Sigmoid colon (tissue), 7 donors: ENCODE data around the gene CNGB1. TPM values are rescaled to one million over a fixed set of nuclear protein-coding genes. Genes with fewer than 3 reads are reported as not detected.

Experiments used
- DNase-seq: peaks from one replicate; pipeline ENCODE4 v3.0.0-alpha.2; 2019
- H3K27ac ChIP-seq, 4 donors: fragments of 200-600 bp; sonication (generic); one replicate each; pipeline ENCODE4 v1.5.1; 2016 to 2019; ENCODE audit warnings: mild to moderate bottlenecking in 1 of 4
- H3K27me3 ChIP-seq, 3 donors: fragments of 200-600 bp; sonication (generic); one replicate each; pipeline ENCODE4 v1.5.1; 2019; ENCODE audit warnings: mild to moderate bottlenecking in 1 of 3
- H3K36me3 ChIP-seq, 4 donors: fragments of 200-600 bp; sonication (generic); one replicate each; pipeline ENCODE4 v1.5.1; 2016 to 2019
- H3K4me1 ChIP-seq, 4 donors: fragments of 200-600 bp; sonication (generic); one replicate each; pipeline ENCODE4 v1.5.1; 2017 to 2019
- H3K4me3 ChIP-seq, 4 donors: fragments of 200-600 bp; sonication (generic); one replicate each; pipeline ENCODE4 v1.5.1; 2017 to 2019; ENCODE audit warnings: mild to moderate bottlenecking in 2 of 4, moderate library complexity in 1 of 4
- H3K9me3 ChIP-seq, 4 donors: fragments of 200-600 bp in 3 of 4; sonication (generic) in 3 of 4; one replicate each; pipeline versions ENCODE4 v1.5.1 to v1.6.1; 2013 to 2019
- CTCF ChIP-seq, 4 experiments: fragments of 450-650 bp in 3 of 4; fragments of 200-600 bp in 1 of 4; IDR thresholded peaks; one replicate each; pipeline ENCODE4 v1.5.1; 2016 to 2019; ENCODE audit warnings: antibody characterized with exemption in 4 of 4, mild to moderate bottlenecking in 3 of 4, moderate library complexity in 2 of 4
- EP300 ChIP-seq, 4 donors: sonication (generic); formaldehyde crosslinking; IDR thresholded peaks; one replicate each; pipeline ENCODE4 v1.6.1; 2017; ENCODE audit warnings: antibody characterized with exemption in 4 of 4
- POLR2A ChIP-seq, 2 donors: fragments of 450-650 bp; IDR thresholded peaks; one replicate each; pipeline ENCODE4 v1.6.1; 2016; ENCODE audit warnings: antibody characterized with exemption in 2 of 2, mild to moderate bottlenecking in 2 of 2, moderate library complexity in 2 of 2
- POLR2AphosphoS5 ChIP-seq, 4 donors: sonication (generic); formaldehyde crosslinking; IDR thresholded peaks; one replicate each; pipeline ENCODE4 v1.6.1; 2017; ENCODE audit warnings: antibody characterized with exemption in 4 of 4
- WGBS, 2 donors: extraction: QIAGEN DNeasy Blood & Tissue Kit; methylation state at CpG; one replicate each; pipeline ENCODE4 v1.1.7; 2013; 5-methylcytosine and 5-hydroxymethylcytosine counted together
- intact Hi-C: fragments of 100-400 bp; cut with DNase I; formaldehyde crosslinking; loops from one replicate; pipeline ENCODE4 v1.15.1; 2023
- polyA plus RNA-seq, 3 donors: library from polyadenylated mRNA; stranded (reverse); fragments of 200-250 nt; gene quantifications; one replicate each; pipeline ENCODE4 v1.2.3, GENCODE V29; 2013
- total RNA-seq, 4 donors: library from RNA; depleted of rRNA; stranded (reverse); fragments of >200 nt; gene quantifications; one replicate each; pipeline ENCODE4 v1.1.0, GENCODE V29; 2016
- donor health status: healthy with polysubstance abuse.
- donor health status: Bipolar disorder and iron deficiency.
- donor health status: healthy.

CNGB1 gene
- total and polyA plus RNA-seq, 7 donors = 0.70 to 13.0 (median 1.4) TPM; not detected in 3

GRCh38 chr16:57892041-57892440 lies 78.9 kb downstream of the CNGB1 start:
- Histone ChIP-seq H3K4me1 (no peaks in the 10 kb centered on the region), H3K27ac (no peak overlapping the region), H3K27me3 (no peaks in the 10 kb centered on the region), H3K36me3 (no peaks in the 10 kb centered on the region), H3K9me3 (no peaks in the 10 kb centered on the region), H3K4me3 (no peak overlapping the region)
- no peak for TF ChIP-seq EP300 (IDR thresholded peaks at IDR 0.05)
- no peak for TF ChIP-seq POLR2A (IDR thresholded peaks at IDR 0.05)
- TF ChIP-seq POLR2AphosphoS5 (IDR thresholded peaks at IDR 0.05) = no peak
- TF ChIP-seq CTCF (IDR thresholded peaks at IDR 0.05) = no peak
- intact Hi-C loops = no loop called here
- 85 to 89% methylated on average over 8 of the region's 8 CpGs for WGBS, 2 donors
- DNase-seq = no peak

GRCh38 chr16:57890752-57891111 lies 80.2 kb downstream of the CNGB1 start:
- Histone ChIP-seq H3K4me3 (no peak overlapping the region), H3K9me3 (no peaks in the 10 kb centered on the region), H3K36me3 (no peaks in the 10 kb centered on the region), H3K4me1 (no peaks in the 10 kb centered on the region), H3K27me3 (no peaks in the 10 kb centered on the region), H3K27ac (peak overlapping the region in 1 of 4 donors; percentile 18)
- 71 to 88% methylated on average over 3 of the region's 3 CpGs for WGBS, 2 donors
- DNase-seq = no peak
- intact Hi-C loops = no loop called here
- TF ChIP-seq POLR2AphosphoS5 (IDR thresholded peaks at IDR 0.05) = no peak
- no peak for TF ChIP-seq CTCF (IDR thresholded peaks at IDR 0.05)
- no peak for TF ChIP-seq POLR2A (IDR thresholded peaks at IDR 0.05)
- TF ChIP-seq EP300 (IDR thresholded peaks at IDR 0.05) = no peak

- H3K27me3 ChIP-seq = peaks cover 0 to 2% (median 1%) of the 10 kb centered on the region in 3 donors
- DNase-seq = no peak
- no peaks in the 10 kb centered on the region for H3K9me3 ChIP-seq
- H3K4me3 ChIP-seq = no peak overlapping the region
- H3K36me3 ChIP-seq = no peaks in the 10 kb centered on the region
- intact Hi-C loops = no loop called here
- H3K4me1 ChIP-seq = no peaks in the 10 kb centered on the region
- TF ChIP-seq POLR2AphosphoS5 (IDR thresholded peaks at IDR 0.05) (peak in 2 of 4 donors; percentile 10 to 43), EP300 (IDR thresholded peaks at IDR 0.05) (no peak)
- 64 to 72% methylated on average over 9 of the region's 9 CpGs for WGBS, 2 donors
- H3K27ac ChIP-seq = peak overlapping the region in 1 of 4 donors; percentile 18
Measured at GRCh38 chr16:57889960-57890751, 80.8 kb downstream of the CNGB1 start.

- 78 to 87% methylated on average over 4 of the region's 4 CpGs for WGBS, 2 donors
- no peak for TF ChIP-seq CTCF (IDR thresholded peaks at IDR 0.05)
- TF ChIP-seq POLR2A (IDR thresholded peaks at IDR 0.05) = no peak
- no peak for TF ChIP-seq POLR2AphosphoS5 (IDR thresholded peaks at IDR 0.05)
- TF ChIP-seq EP300 (IDR thresholded peaks at IDR 0.05) = no peak
- intact Hi-C loops = no loop called here
Measured at GRCh38 chr16:57889522-57889921, 81.4 kb downstream of the CNGB1 start.

GRCh38 chr16:57889111-57889510 lies 81.8 kb downstream of the CNGB1 start:
- H3K27me3 ChIP-seq = peaks cover 0 to 12% (median 12%) of the 10 kb centered on the region in 3 donors
- H3K36me3 ChIP-seq = no peaks in the 10 kb centered on the region
- peaks cover 0 to 1% (median under 1%) of the 10 kb centered on the region in 4 donors for H3K4me1 ChIP-seq
- H3K4me3 ChIP-seq = no peak overlapping the region
- no peak overlapping the region for H3K27ac ChIP-seq
- no peaks in the 10 kb centered on the region for H3K9me3 ChIP-seq
- intact Hi-C loops = no loop called here
- WGBS, 2 donors = 88 to 89% methylated on average over 4 of the region's 4 CpGs
- TF ChIP-seq POLR2A (IDR thresholded peaks at IDR 0.05) (no peak), CTCF (IDR thresholded peaks at IDR 0.05) (no peak), EP300 (IDR thresholded peaks at IDR 0.05) (no peak), POLR2AphosphoS5 (IDR thresholded peaks at IDR 0.05) (no peak)
- DNase-seq = no peak

More at GRCh38 chr16:57889522-57889921, 81.4 kb downstream of the CNGB1 start:
- no peaks in the 10 kb centered on the region for H3K36me3 ChIP-seq
- H3K4me1 ChIP-seq = no peaks in the 10 kb centered on the region
- H3K9me3 ChIP-seq = no peaks in the 10 kb centered on the region
- peak overlapping the region in 1 of 4 donors; percentile 18 for H3K27ac ChIP-seq
- peaks cover 0 to 8% (median 8%) of the 10 kb centered on the region in 3 donors for H3K27me3 ChIP-seq
- H3K4me3 ChIP-seq = no peak overlapping the region
- no peak for DNase-seq
